AG09309 (cell line): ENCODE results near the gene GOLGA6L2.

Source experiments
- DNase-seq: peaks from one replicate; pipeline ENCODE4 v3.0.0-alpha.2; 2010; ENCODE audit warnings: low read depth
- H3K4me3 ChIP-seq: 2 replicates; pipeline ENCODE4 v1.5.1; 2011; ENCODE audit warnings: mild to moderate bottlenecking, low read depth, low read length, moderate library complexity; ENCODE audit not compliant: control insufficient read depth
- TF ChIP-seq, protein P1 (sequence below): IDR thresholded peaks from 2 replicates; pipeline ENCODE4 v1.5.1; 2011; ENCODE audit warnings: mild to moderate bottlenecking, low read depth, low read length, inconsistent platforms; ENCODE audit not compliant: insufficient read depth, control insufficient read depth; ENCODE audit errors: missing control alignments

GOLGA6L2 gene, protein sequence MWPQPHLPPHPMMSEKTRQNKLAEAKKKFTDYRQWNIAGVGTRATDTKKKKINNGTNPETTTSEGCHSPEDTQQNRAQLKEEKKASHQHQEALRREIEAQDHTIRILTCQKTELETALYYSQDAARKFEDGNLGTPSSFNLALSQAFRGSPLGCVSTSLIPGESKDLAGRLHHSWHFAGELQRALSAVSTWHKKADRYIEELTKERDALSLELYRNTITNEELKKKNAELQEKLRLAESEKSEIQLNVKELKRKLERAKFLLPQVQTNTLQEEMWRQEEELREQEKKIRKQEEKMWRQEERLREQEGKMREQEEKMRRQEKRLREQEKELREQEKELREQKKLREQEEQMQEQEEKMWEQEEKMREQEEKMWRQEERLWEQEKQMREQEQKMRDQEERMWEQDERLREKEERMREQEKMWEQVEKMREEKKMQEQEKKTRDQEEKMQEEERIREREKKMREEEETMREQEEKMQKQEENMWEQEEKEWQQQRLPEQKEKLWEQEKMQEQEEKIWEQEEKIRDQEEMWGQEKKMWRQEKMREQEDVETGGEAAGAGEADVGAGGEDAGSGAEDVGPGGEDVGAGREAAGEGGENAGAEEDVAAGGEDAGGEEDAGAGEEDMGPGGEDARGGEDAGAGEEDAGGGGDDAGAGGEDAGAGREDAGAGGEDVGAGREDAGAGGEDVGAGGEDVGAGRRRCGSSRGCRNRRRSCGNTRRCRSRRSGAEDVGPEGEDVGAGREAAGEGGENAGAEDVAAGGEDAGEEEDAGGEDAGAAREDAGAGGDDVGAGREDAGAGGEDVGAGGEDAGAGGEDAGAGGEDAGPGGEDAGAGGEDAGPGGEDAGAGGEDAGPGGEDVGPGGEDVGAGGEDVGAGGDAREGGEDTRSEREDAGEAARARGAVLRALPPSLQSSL

DNA sequence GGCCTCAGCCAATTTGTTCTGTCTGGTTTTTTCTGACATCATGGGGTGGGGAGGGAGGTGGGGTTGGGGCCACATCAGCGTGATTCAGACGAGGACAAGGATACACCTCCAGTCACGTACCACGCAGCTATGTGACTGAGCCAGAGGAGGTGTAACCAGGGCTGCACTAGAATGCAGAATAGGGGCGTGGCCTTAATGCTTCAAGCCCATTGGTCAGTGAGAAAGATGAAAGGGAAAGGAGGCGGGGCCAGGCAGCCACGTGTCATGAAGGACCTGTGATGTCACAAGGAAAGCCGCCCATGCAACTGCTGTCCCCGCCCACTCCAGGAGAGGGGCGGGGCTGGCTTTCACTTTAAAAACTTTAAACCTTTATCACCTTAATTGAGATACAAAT lies at the start of gene GOLGA6L2:
Gene GOLGA6L2 (minus strand): TSS at position 137 of the 394 bp plus-strand sequence. CDS start 62 bp downstream, at position 75.
- DNase-seq = no peak
- no peak within 1 kb of the TSS for H3K4me3 ChIP-seq
- TF ChIP-seq, protein P1, sequence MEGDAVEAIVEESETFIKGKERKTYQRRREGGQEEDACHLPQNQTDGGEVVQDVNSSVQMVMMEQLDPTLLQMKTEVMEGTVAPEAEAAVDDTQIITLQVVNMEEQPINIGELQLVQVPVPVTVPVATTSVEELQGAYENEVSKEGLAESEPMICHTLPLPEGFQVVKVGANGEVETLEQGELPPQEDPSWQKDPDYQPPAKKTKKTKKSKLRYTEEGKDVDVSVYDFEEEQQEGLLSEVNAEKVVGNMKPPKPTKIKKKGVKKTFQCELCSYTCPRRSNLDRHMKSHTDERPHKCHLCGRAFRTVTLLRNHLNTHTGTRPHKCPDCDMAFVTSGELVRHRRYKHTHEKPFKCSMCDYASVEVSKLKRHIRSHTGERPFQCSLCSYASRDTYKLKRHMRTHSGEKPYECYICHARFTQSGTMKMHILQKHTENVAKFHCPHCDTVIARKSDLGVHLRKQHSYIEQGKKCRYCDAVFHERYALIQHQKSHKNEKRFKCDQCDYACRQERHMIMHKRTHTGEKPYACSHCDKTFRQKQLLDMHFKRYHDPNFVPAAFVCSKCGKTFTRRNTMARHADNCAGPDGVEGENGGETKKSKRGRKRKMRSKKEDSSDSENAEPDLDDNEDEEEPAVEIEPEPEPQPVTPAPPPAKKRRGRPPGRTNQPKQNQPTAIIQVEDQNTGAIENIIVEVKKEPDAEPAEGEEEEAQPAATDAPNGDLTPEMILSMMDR = no peak

- no peak for DNase-seq
- no peak overlapping the region for H3K4me3 ChIP-seq
- TF ChIP-seq, protein P1 = no peak
These were observed 37.8 kb upstream of the GOLGA6L2 start for GRCh38 chr15:23484870-23485269.

- no peak for DNase-seq
- H3K4me3 ChIP-seq = no peak overlapping the region
- TF ChIP-seq, protein P1 = no peak
These were observed 36.8 kb upstream of the GOLGA6L2 start for GRCh38 chr15:23483821-23484299.

DNA sequence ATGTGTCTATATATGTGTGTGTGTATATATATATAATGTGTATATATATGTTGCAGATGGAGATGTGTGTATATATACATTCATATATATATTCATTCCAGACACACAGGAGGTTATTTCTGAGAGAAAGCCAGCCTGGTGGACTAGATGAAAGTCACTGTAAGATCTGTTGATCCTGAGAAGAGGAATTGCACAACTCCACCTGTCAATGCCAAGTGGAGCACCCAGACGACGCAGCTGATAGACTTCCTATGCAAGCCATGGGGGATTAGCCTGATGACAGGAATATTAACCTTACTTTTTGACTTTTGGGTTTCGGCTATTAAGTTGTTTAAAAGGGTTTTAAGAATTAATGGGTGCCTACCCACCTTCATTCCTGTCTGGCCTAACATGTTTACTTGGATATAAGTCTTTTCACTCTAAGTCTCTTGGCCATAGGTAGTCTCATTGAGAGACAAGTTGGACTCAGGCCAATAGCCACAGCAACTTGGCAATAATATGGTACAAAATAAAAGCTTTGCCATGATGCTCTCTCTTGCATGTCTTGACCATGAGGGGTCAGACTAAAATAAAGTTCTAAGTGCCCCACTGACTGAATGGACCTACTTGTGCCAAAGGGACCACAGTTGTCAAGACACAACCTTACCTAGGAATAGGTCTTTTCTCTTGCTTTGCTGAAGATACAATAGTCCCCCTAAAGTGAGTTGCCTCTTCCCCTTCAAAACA lies 35.9 kb upstream of the GOLGA6L2 start:
- no peak for DNase-seq
- H3K4me3 ChIP-seq = no peak overlapping the region
- TF ChIP-seq, protein P1 = no peak

DNA sequence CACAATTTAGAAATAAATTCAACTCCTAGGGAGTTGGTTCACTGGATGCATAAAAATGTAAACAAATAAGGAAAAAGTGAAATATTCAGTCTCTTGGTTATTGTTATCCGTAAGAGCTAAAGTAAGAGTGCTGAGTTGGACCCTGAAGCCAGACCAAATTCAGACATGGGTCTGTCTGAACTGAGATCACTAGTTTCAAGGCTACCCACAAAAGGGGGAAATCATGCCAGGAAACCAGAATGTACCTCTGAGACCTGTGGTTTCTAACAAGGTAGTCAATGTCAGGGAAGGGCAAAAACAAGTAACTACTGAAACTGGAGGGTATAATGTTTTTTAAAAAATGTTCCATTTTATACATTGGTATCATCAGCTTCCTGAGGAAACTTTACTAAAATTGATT lies 35.2 kb upstream of the GOLGA6L2 start:
- TF ChIP-seq, protein P1 = no peak
- DNase-seq = no peak
- H3K4me3 ChIP-seq = no peak overlapping the region

DNA sequence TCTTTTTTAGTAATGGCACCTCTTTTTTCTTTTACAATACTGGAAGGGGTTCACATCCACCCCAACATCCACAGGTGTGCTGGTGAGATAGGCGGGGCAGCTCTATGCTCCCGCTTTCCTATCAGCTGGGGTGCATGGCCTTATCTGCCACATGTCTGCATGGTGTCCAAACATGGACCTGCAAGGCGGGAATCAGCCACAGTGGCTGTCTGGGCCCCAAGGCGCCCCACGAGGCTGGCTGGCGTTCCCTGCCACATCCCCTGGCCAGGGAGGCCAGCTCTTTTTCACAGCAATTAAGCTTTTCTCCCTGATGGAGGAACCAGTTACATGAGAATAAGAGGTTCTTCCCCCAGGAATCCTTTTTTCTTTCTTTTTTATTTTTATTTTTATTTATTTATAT lies 30.9 kb upstream of the GOLGA6L2 start:
- H3K4me3 ChIP-seq = no peak overlapping the region
- DNase-seq = no peak
- TF ChIP-seq, protein P1 = no peak
